Measurements from ENCODE around the gene C19orf25.

DNA sequence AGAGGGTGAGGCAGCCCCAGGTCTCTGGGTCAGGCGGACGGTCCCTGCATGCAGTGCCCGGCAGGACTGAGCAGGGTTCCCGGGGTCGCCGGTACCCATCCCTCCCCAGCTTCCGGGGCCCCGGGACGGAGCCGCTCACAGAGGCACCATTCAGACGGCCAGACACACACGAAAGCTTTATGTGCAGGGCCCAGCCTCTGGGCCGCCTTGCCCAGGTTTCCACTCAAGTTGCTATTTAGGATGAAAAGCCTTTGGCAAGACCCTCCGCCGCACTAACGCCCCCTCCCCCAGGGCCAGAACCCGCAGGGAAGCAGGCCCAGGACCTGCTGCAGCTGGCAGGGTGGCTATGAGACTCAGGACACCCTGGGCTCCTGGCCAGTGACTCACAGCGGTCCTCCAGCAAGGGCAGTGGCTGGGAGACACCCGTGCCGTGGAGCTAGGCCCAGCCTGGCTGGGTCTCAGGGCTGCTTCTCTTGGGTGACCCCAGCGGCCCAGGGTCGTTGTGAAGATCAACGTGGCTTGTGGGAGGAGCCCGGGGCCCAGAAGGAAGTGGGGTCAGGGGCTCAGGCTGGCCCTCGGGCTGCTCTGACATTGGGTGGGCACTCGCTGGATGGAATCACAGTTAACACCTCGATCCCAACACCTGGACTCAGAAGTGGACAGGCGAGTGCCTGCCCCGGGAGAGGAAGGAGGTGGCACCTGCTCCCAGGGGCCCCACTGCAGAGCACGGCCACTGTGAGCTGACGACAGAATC is 4.8 kb downstream of the C19orf25 start:
- no peak for TF ChIP-seq POLR2A (IDR thresholded peaks at IDR 0.05; ENCODE audit: low read depth, low read length)
- no peak for TF ChIP-seq POLR2AphosphoS5 (IDR thresholded peaks at IDR 0.05; ENCODE audit: low read depth, low read length)
- TF ChIP-seq TAF1 (IDR thresholded peaks at IDR 0.05; ENCODE audit: low read depth, low read length) = no peak
- TF ChIP-seq SPI1 (IDR thresholded peaks at IDR 0.05; ENCODE audit: low read depth, low read length) = no peak
